HepG2 (cell line): Measurements from ENCODE around the gene SEPTIN5. TPM values are rescaled to one million over a fixed set of nuclear protein-coding genes. Genes with fewer than 3 reads are reported as not detected.

Source experiments
- ATAC-seq: fragments of 200-7000 bp; cut with Tn5 transposase; 3 replicates; pipeline ENCODE4 v1.9.1; 2020; ENCODE audit warnings: mild to moderate bottlenecking, moderate library complexity
- BruUV-seq: library from RNA; stranded (reverse); fragments of 400-500 nt; replicated peaks from 2 replicates; lab custom pipeline; 2021; lab: Mats Ljungman, UMichigan
- CTCF ChIA-PET: fragments of 300-600 bp; formaldehyde crosslinking; extraction: SDS; loops from one replicate; lab custom pipeline; 2021; ENCODE audit warnings: low total read pairs, inconsistent platforms, low intra/inter-chr PET ratio; lab: Yijun Ruan, JAX
- POLR2A ChIA-PET: fragments of 350-600 bp; sonication (Branson Sonifier 250); formaldehyde crosslinking; loops from one replicate; lab custom pipeline; 2020; ENCODE audit warnings: antibody characterized with exemption, inconsistent platforms; lab: Yijun Ruan, JAX
- DNase-seq: peaks from one replicate; pipeline ENCODE4 v3.0.0-alpha.2; 2015; ENCODE audit warnings: low spot score
- FAIRE-seq: peaks from 3 replicates; lab custom pipeline; 2011; peaks lifted over from hg19 to GRCh38; lab: Jason Lieb, UNC
- H2AFZ ChIP-seq: one replicate; pipeline ENCODE4 v1.6.1; 2011; ENCODE audit warnings: low read length, inconsistent platforms
- H3K27ac ChIP-seq: fragments of 300-600 bp; 3 replicates; pipeline ENCODE4 v1.8.0; 2011; ENCODE audit warnings: mixed run types, mild to moderate bottlenecking, mixed read lengths, low read length, inconsistent platforms; ENCODE audit not compliant: insufficient read depth; ENCODE audit errors: extremely low read length
- H3K27me3 ChIP-seq, 2 experiments: fragments of 200-600 bp in 1 of 2; 2 replicates in 1 of 2; 3 replicates in 1 of 2; pipeline versions ENCODE4 v1.6.0 to v1.8.0; 2011; ENCODE audit warnings: low read length in 2 of 2, mild to moderate bottlenecking in 2 of 2, moderate library complexity in 2 of 2, inconsistent platforms in 1 of 2; ENCODE audit not compliant: insufficient read depth in 2 of 2, control insufficient read depth in 1 of 2
- H3K36me3 ChIP-seq, 2 experiments: fragments of 200-600 bp in 1 of 2; replicated peaks in 1 of 2; 2 replicates in 1 of 2; 3 replicates in 1 of 2; pipeline versions ENCODE4 v1.5.1 to v1.8.0; 2011; ENCODE audit warnings: low read length in 2 of 2, inconsistent platforms in 1 of 2; ENCODE audit not compliant: insufficient read depth in 2 of 2, control insufficient read depth in 1 of 2
- H3K4me1 ChIP-seq: 2 replicates; pipeline ENCODE4 v1.5.1; 2012; ENCODE audit warnings: low read length, inconsistent platforms; ENCODE audit not compliant: insufficient read depth
- H3K4me2 ChIP-seq: 2 replicates; pipeline ENCODE4 v1.6.0; 2011; ENCODE audit warnings: low read depth, low read length, inconsistent platforms
- H3K4me3 ChIP-seq, 3 experiments: fragments of 200-600 bp in 1 of 3; sonication (generic), shearing (Covaris generic) in 1 of 3; replicated peaks in 1 of 3; 2 replicates each; pipeline ENCODE4 v1.5.1; 2011 to 2016; ENCODE audit warnings: low read length in 3 of 3, inconsistent platforms in 2 of 3, low read depth in 2 of 3, mild to moderate bottlenecking in 2 of 3, control low read depth in 1 of 3, mixed read lengths in 1 of 3; ENCODE audit not compliant: insufficient read depth in 1 of 3
- H3K79me2 ChIP-seq: one replicate; pipeline ENCODE4 v1.6.1; 2011; ENCODE audit warnings: low read length, inconsistent platforms; ENCODE audit not compliant: insufficient read depth
- H3K9ac ChIP-seq: 2 replicates; pipeline ENCODE4 v1.6.0; 2011; ENCODE audit warnings: mild to moderate bottlenecking, low read depth, low read length, inconsistent platforms; ENCODE audit not compliant: insufficient read depth
- H3K9me3 ChIP-seq: 2 replicates; pipeline ENCODE4 v1.5.1; 2012; ENCODE audit warnings: mild to moderate bottlenecking, low read length
- H4K20me1 ChIP-seq: 2 replicates; pipeline ENCODE4 v1.6.0; 2011; ENCODE audit warnings: inconsistent platforms, mild to moderate bottlenecking, low read length, moderate library complexity; ENCODE audit not compliant: insufficient read depth
- BHLHE40 ChIP-seq: IDR thresholded peaks from 2 replicates; pipeline ENCODE4 v1.6.1; 2011; ENCODE audit warnings: low read length, improper control_type of control experiment
- BRD4 ChIP-seq: sonication (generic); formaldehyde crosslinking; IDR thresholded peaks from 2 replicates; pipeline ENCODE4 v1.4.0; 2020; ENCODE audit warnings: missing genetic modification reagents
- CEBPG ChIP-seq: IDR thresholded peaks from 2 replicates; pipeline ENCODE4 v1.6.1; 2016
- CENPT ChIP-seq: sonication (generic); formaldehyde crosslinking; IDR thresholded peaks from 2 replicates; pipeline ENCODE4 v1.8.0; 2022; ENCODE audit warnings: low read depth, mild to moderate bottlenecking, moderate library complexity, missing genetic modification reagents
- HMGXB4 ChIP-seq, 2 experiments: sonication (generic) in 1 of 2; formaldehyde crosslinking in 1 of 2; IDR thresholded peaks; 2 replicates each; pipeline versions ENCODE4 v1.4.0 to v1.6.1; 2018 to 2020; ENCODE audit warnings: missing genetic modification reagents in 2 of 2, borderline replicate concordance in 1 of 2, low read depth in 1 of 2, mild to moderate bottlenecking in 1 of 2, missing biosample characterization in 1 of 2
- HNRNPLL ChIP-seq: fragments of 200-400 bp; formaldehyde crosslinking; IDR thresholded peaks from 2 replicates; pipeline ENCODE4 v1.6.1; 2017; ENCODE audit warnings: mild to moderate bottlenecking, low read depth, low read length; ENCODE audit not compliant: poor library complexity, severe bottlenecking
- KLF15 ChIP-seq: sonication (generic); formaldehyde crosslinking; IDR thresholded peaks from 2 replicates; pipeline ENCODE4 v1.8.1; 2023; ENCODE audit warnings: borderline replicate concordance, mild to moderate bottlenecking, inconsistent platforms, missing genetic modification reagents, mixed read lengths
- MEIS1 ChIP-seq: sonication (generic); formaldehyde crosslinking; IDR thresholded peaks from 2 replicates; pipeline ENCODE4 v1.9.0; 2021; ENCODE audit warnings: mild to moderate bottlenecking, missing genetic modification reagents, moderate library complexity, borderline replicate concordance
- PLSCR1 ChIP-seq: sonication (generic); formaldehyde crosslinking; IDR thresholded peaks from 2 replicates; pipeline ENCODE4 v1.5.0; 2020; ENCODE audit warnings: missing genetic modification reagents, mild to moderate bottlenecking, borderline replicate concordance
- POLR2A ChIP-seq, 2 experiments: IDR thresholded peaks; 2 replicates each; pipeline ENCODE4 v1.6.1; 2011; ENCODE audit warnings: low read depth in 2 of 2, low read length in 2 of 2, mild to moderate bottlenecking in 1 of 2, moderate library complexity in 1 of 2; ENCODE audit not compliant: insufficient read depth in 1 of 2
- RARG ChIP-seq: sonication (generic); formaldehyde crosslinking; IDR thresholded peaks from 2 replicates; pipeline ENCODE4 v1.4.0; 2020; ENCODE audit warnings: low read depth, mild to moderate bottlenecking, missing genetic modification reagents
- SUZ12 ChIP-seq: fragments of 150-350 bp; IDR thresholded peaks from 2 replicates; pipeline ENCODE4 v1.6.1; 2014; ENCODE audit warnings: low read depth, low read length
- THYN1 ChIP-seq: sonication (generic); formaldehyde crosslinking; IDR thresholded peaks from 2 replicates; pipeline ENCODE4 v1.8.1; 2023; ENCODE audit warnings: low read depth, mild to moderate bottlenecking, moderate library complexity, missing genetic modification reagents, borderline replicate concordance
- USF2 ChIP-seq, 2 experiments: sonication (generic) in 1 of 2; formaldehyde crosslinking in 1 of 2; IDR thresholded peaks; 2 replicates each; pipeline versions ENCODE4 v1.5.1 to v1.6.1; 2011 to 2020; ENCODE audit warnings: borderline replicate concordance in 1 of 2, low read depth in 1 of 2, low read length in 1 of 2, mild to moderate bottlenecking in 1 of 2, missing genetic modification reagents in 1 of 2, moderate library complexity in 1 of 2
- ZFYVE20 ChIP-seq: sonication (generic); formaldehyde crosslinking; IDR thresholded peaks from 2 replicates; pipeline ENCODE4 v1.8.0; 2023; ENCODE audit warnings: low read depth, mild to moderate bottlenecking, moderate library complexity, missing genetic modification reagents, borderline replicate concordance
- ZNF235 ChIP-seq: sonication (generic); formaldehyde crosslinking; IDR thresholded peaks from 2 replicates; pipeline ENCODE4 v1.8.1; 2023; ENCODE audit warnings: mild to moderate bottlenecking, missing genetic modification reagents, borderline replicate concordance
- ZNF251 ChIP-seq: sonication (generic); formaldehyde crosslinking; IDR thresholded peaks from 2 replicates; pipeline ENCODE4 v1.9.0; 2021; ENCODE audit warnings: mild to moderate bottlenecking, missing genetic modification reagents
- ZNF430 ChIP-seq: sonication (generic); formaldehyde crosslinking; IDR thresholded peaks from 2 replicates; pipeline ENCODE4 v1.9.0; 2021; ENCODE audit warnings: mild to moderate bottlenecking, missing genetic modification reagents
- ZNF468 ChIP-seq: sonication (generic); formaldehyde crosslinking; IDR thresholded peaks from 2 replicates; pipeline ENCODE4 v1.8.0; 2022; ENCODE audit warnings: mild to moderate bottlenecking, moderate library complexity, missing genetic modification reagents
- ZNF510 ChIP-seq: sonication (generic); formaldehyde crosslinking; IDR thresholded peaks from 2 replicates; pipeline ENCODE4 v1.4.0; 2020; ENCODE audit warnings: low read depth, mild to moderate bottlenecking, missing genetic modification reagents
- WGBS: methylation state at CpG from one replicate; pipeline ENCODE4 v1.1.6; 2017; ENCODE audit warnings: low lambda C conversion rate; 5-methylcytosine and 5-hydroxymethylcytosine counted together
- in situ Hi-C: cut with HindIII; loops from 2 replicates; pipeline ENCODE4 v1.10.0; 2017; ENCODE audit warnings: low pct_unique_long_range_greater_than_20kb; ENCODE audit not compliant: extremely low pct_ligation_motif_present
- intact Hi-C: fragments of 100-400 bp; cut with micrococcal nuclease; formaldehyde crosslinking; loops from one replicate; pipeline ENCODE4 v1.10.0; 2022; ENCODE audit not compliant: unreplicated experiment
- polyA plus RNA-seq, 8 experiments: library from polyadenylated mRNA; depleted of rRNA in 3 of 8; stranded (reverse) in 7 of 8; unstranded in 1 of 8; fragments of >200 nt; fragmentation: Illumina TruSeq in 4 of 8; extraction: Trizol in 4 of 8; gene quantifications; 2 replicates each; pipeline versions ENCODE4 v1.2.1 to v1.2.3, GENCODE V29; 2011 to 2016; ENCODE audit warnings: low read depth in 4 of 8, missing spikeins in 1 of 8, mixed read lengths in 1 of 8; ENCODE audit not compliant: insufficient read depth in 1 of 8
- total RNA-seq, 5 experiments: library from RNA; depleted of rRNA; stranded (reverse); fragments of >200 nt; fragmentation: Illumina TruSeq; extraction: Trizol; gene quantifications; 2 replicates each; pipeline ENCODE4 v1.2.3, GENCODE V29; 2016; ENCODE audit warnings: low read depth in 1 of 5

The SEPTIN5 gene
- total and polyA plus RNA-seq, 2 of the 13 experiments (the other 11 are each of a cell fraction or from before 2014, with no cell fraction given), result 0.33 TPM; not detected in 1

GRCh38 chr22:19741053-19741452, 26.8 kb downstream of the SEPTIN5 start:
- DNase-seq (no peak), FAIRE-seq (no peak), ATAC-seq (no peak)
- Histone ChIP-seq H4K20me1 (peaks cover 3% of the 10 kb centered on the region; the same call in 1 of the 2 replicates), H3K4me1 (peaks cover 13% of the 10 kb centered on the region), H3K4me2 (no peak overlapping the region), H3K4me3 (no peak overlapping the region), H3K79me2 (no peaks in the 10 kb centered on the region), H2AFZ (no peak overlapping the region), H3K9ac (no peak overlapping the region), H3K36me3 (no peaks in the 10 kb centered on the region), H3K27ac (no peak overlapping the region), H3K9me3 (no peaks in the 10 kb centered on the region), H3K27me3 (peaks cover 13 to 82% of the 10 kb centered on the region in 2 experiments)
- TF ChIP-seq BRD4 (CRISPR knock-in tag) (no peak), MEIS1 (no peak), HNRNPLL (no peak), HMGXB4 (CRISPR knock-in tag; IDR thresholded peaks at IDR 0.05; ENCODE audit: borderline replicate concordance in 1 of 2, low read depth in 1 of 2) (no peak), PLSCR1 (no peak), THYN1 (CRISPR knock-in tag) (no peak), ZNF468 (CRISPR knock-in tag) (no peak), RARG (CRISPR knock-in tag) (no peak), ZFYVE20 (CRISPR knock-in tag) (no peak), CENPT (CRISPR knock-in tag) (no peak), ZNF235 (CRISPR knock-in tag) (no peak), BHLHE40 (no peak), CEBPG (CRISPR knock-in tag) (no peak), ZNF251 (CRISPR knock-in tag) (no peak), USF2 (IDR thresholded peaks at IDR 0.05; ENCODE audit: low read depth, low read length) (no peak), USF2 (CRISPR knock-in tag; IDR thresholded peaks at IDR 0.05; ENCODE audit: borderline replicate concordance) (no peak), ZNF430 (CRISPR knock-in tag) (no peak), KLF15 (CRISPR knock-in tag) (no peak), POLR2A (IDR thresholded peaks at IDR 0.05; ENCODE audit: insufficient read depth in 1 of 2, low read depth in 2 of 2, low read length in 2 of 2) (no peak), SUZ12 (no peak), ZNF510 (no peak)
- ChIA-PET POLR2A (no interaction called here), CTCF (no interaction called here)
- in situ Hi-C loops, result no loop called here
- WGBS, result 33% methylated on average over 3 of the region's 7 CpGs
- BruUV-seq, result no TSS peak
- intact Hi-C loops, result no loop called here
